Adrenal gland (tissue), 5 donors: ENCODE data around the gene FDCSP.

ENCODE experiments used
- POLR2A ChIP-seq, 2 donors: fragments of 450-650 bp; IDR thresholded peaks; one replicate each; pipeline ENCODE4 v1.6.1; 2017; ENCODE audit warnings: antibody characterized with exemption in 2 of 2, mild to moderate bottlenecking in 2 of 2, moderate library complexity in 1 of 2
- TF ChIP-seq, protein P1 (sequence below), 6 experiments: fragments of 450-650 bp in 4 of 6; fragments of 200-600 bp in 2 of 6; sonication (generic) in 1 of 6; IDR thresholded peaks; 1 replicate in 5 of 6; 2 replicates in 1 of 6; pipeline versions ENCODE4 v1.5.1 to v1.8.0; 2016 to 2021; ENCODE audit warnings: antibody characterized with exemption in 6 of 6, mild to moderate bottlenecking in 2 of 6, moderate library complexity in 1 of 6
- donor health status: DM: no; HTN: no; CAD: no.

DNA sequence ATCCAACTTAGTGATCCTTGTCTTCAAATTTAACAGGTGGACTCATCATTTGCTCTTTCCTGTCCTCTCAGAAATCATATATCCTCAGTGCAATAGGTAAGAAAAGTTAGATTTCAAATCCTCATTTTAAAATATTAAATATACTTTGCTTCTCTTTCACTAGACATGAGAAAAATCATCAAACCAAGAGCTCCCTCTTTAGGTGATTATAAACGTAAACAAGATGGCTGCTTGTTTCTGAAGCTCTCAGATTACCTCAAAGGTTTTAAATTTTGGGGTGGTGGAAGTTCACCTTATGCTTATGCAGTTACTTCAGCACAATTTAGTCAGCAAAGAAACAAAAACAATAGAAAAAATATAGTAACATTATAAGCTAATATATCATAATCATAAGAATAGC, 43.8 kb downstream of the FDCSP start:
- TF ChIP-seq POLR2A (IDR thresholded peaks at IDR 0.05): no peak
- TF ChIP-seq, protein P1, sequence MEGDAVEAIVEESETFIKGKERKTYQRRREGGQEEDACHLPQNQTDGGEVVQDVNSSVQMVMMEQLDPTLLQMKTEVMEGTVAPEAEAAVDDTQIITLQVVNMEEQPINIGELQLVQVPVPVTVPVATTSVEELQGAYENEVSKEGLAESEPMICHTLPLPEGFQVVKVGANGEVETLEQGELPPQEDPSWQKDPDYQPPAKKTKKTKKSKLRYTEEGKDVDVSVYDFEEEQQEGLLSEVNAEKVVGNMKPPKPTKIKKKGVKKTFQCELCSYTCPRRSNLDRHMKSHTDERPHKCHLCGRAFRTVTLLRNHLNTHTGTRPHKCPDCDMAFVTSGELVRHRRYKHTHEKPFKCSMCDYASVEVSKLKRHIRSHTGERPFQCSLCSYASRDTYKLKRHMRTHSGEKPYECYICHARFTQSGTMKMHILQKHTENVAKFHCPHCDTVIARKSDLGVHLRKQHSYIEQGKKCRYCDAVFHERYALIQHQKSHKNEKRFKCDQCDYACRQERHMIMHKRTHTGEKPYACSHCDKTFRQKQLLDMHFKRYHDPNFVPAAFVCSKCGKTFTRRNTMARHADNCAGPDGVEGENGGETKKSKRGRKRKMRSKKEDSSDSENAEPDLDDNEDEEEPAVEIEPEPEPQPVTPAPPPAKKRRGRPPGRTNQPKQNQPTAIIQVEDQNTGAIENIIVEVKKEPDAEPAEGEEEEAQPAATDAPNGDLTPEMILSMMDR (IDR thresholded peaks at IDR 0.05): no peak
